Body of pancreas (tissue), 4 donors: ENCODE data around the gene HOXC4.

Experiments used
- POLR2A ChIP-seq, 3 donors: fragments of 450-650 bp; IDR thresholded peaks; one replicate each; pipeline ENCODE4 v1.6.1; 2016; ENCODE audit warnings: antibody characterized with exemption in 3 of 3, mild to moderate bottlenecking in 2 of 3
- TF ChIP-seq, protein P1 (sequence below), 7 experiments: fragments of 450-650 bp in 4 of 7; fragments of 200-600 bp in 3 of 7; sonication (generic) in 3 of 7; IDR thresholded peaks; one replicate each; pipeline ENCODE4 v1.5.1; 2016 to 2019; ENCODE audit warnings: antibody characterized with exemption in 7 of 7

DNA sequence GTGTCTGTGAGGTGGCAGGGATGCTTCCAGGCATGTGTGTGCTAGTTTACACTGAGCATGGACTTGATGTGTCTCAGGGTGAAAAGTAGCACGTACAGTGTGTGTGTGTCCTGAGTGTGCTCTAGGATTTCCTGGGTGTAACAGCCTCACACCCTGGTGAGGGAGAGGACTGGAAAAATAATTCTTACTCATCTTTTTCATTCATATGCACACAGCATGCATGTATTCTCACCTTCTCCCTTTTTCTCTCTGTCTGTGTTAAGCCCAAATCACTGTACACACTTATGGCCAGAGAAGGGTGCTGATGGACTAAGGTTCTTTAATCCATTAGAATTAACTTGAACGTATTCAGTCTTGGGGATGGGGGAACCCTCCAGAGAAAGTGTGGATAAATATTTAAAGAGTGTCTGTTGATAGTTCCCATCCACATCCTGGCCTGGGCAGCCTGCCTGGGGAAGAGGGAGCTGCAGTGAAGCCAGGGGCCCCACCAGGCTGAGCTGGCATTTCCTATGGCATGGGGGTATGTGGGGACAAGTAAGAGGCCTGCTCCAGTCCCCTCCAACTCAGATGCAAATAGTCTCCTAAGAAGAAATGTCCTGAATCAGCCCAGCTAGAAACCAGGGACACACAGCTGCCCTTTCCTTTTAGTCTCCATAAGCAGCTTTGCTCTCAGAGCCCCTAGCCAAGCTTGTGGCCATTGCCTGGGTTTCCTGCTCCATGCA, 45.9 kb upstream of the HOXC4 start:
- TF ChIP-seq, protein P1, sequence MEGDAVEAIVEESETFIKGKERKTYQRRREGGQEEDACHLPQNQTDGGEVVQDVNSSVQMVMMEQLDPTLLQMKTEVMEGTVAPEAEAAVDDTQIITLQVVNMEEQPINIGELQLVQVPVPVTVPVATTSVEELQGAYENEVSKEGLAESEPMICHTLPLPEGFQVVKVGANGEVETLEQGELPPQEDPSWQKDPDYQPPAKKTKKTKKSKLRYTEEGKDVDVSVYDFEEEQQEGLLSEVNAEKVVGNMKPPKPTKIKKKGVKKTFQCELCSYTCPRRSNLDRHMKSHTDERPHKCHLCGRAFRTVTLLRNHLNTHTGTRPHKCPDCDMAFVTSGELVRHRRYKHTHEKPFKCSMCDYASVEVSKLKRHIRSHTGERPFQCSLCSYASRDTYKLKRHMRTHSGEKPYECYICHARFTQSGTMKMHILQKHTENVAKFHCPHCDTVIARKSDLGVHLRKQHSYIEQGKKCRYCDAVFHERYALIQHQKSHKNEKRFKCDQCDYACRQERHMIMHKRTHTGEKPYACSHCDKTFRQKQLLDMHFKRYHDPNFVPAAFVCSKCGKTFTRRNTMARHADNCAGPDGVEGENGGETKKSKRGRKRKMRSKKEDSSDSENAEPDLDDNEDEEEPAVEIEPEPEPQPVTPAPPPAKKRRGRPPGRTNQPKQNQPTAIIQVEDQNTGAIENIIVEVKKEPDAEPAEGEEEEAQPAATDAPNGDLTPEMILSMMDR (IDR thresholded peaks at IDR 0.05), result no peak
- no peak for TF ChIP-seq POLR2A (IDR thresholded peaks at IDR 0.05)
